Upper lobe of left lung (tissue), 6 donors: ENCODE measurements around the gene DNAAF3. TPM values are rescaled to one million over a fixed set of nuclear protein-coding genes. Genes with fewer than 3 reads are reported as not detected.

ENCODE experiments used
- ATAC-seq, 2 donors: fragments of 200-7000 bp; cut with Tn5 transposase; one replicate each; pipeline ENCODE4 v1.9.1; 2022; ENCODE audit warnings: mild to moderate bottlenecking in 2 of 2, moderate library complexity in 2 of 2; ENCODE audit not compliant: low FRiP score in 2 of 2
- DNase-seq, 2 donors: peaks; one replicate each; pipeline ENCODE4 v3.0.0-alpha.2; 2019 to 2020
- H3K27ac ChIP-seq, 4 donors: fragments of 200-600 bp; sonication (generic); one replicate each; pipeline ENCODE4 v1.5.1; 2016 to 2019
- H3K27me3 ChIP-seq, 4 donors: fragments of 200-600 bp; sonication (generic); one replicate each; pipeline ENCODE4 v1.5.1; 2017 to 2019
- H3K36me3 ChIP-seq, 4 donors: fragments of 200-600 bp; sonication (generic); one replicate each; pipeline ENCODE4 v1.5.1; 2016 to 2019
- H3K4me1 ChIP-seq, 4 donors: fragments of 200-600 bp; sonication (generic); one replicate each; pipeline ENCODE4 v1.5.1; 2018 to 2019
- H3K4me3 ChIP-seq, 4 donors: fragments of 200-600 bp; sonication (generic); one replicate each; pipeline ENCODE4 v1.5.1; 2017 to 2019; ENCODE audit warnings: mild to moderate bottlenecking in 2 of 4, moderate library complexity in 1 of 4
- H3K9me3 ChIP-seq, 4 donors: fragments of 200-600 bp; sonication (generic); one replicate each; pipeline ENCODE4 v1.5.1; 2018 to 2019
- EP300 ChIP-seq, 4 donors: sonication (generic); formaldehyde crosslinking; IDR thresholded peaks; one replicate each; pipeline ENCODE4 v1.5.1; 2017; ENCODE audit warnings: antibody characterized with exemption in 4 of 4, control low read depth in 2 of 4
- POLR2A ChIP-seq, 4 donors: fragments of 450-650 bp; IDR thresholded peaks; one replicate each; pipeline ENCODE4 v1.5.1; 2016 to 2017; ENCODE audit warnings: antibody characterized with exemption in 4 of 4, mild to moderate bottlenecking in 2 of 4
- POLR2AphosphoS5 ChIP-seq, 2 donors: sonication (generic); formaldehyde crosslinking; IDR thresholded peaks; one replicate each; pipeline ENCODE4 v1.5.1; 2017; ENCODE audit warnings: antibody characterized with exemption in 2 of 2
- WGBS, 2 donors: methylation state at CpG; one replicate each; pipeline ENCODE4 v1.1.5; 2017 to 2018; 5-methylcytosine and 5-hydroxymethylcytosine counted together
- total RNA-seq, 6 donors: library from RNA; depleted of rRNA in 4 of 6; stranded (reverse); fragments of >200 nt in 4 of 6; gene quantifications; one replicate each; pipeline versions ENCODE4 v1.1.0 to v1.2.1, GENCODE V29; 2016 to 2021
- TF ChIP-seq, protein P1 (sequence below), 6 experiments: fragments of 450-650 bp in 4 of 6; fragments of 200-600 bp in 2 of 6; sonication (generic) in 2 of 6; IDR thresholded peaks; one replicate each; pipeline ENCODE4 v1.5.1; 2016 to 2019; ENCODE audit warnings: antibody characterized with exemption in 6 of 6
- donor health status: DM: no; HTN: no; CAD: no; lungs with moderate emphysema.
- donor health status: DM: no; HTN: yes; CAD: no; lungs with severe emphysema.

The DNAAF3 gene
- total RNA-seq, 6 donors from 2014 or later: 4.2 to 27.4 (median 18.3) TPM

DNA sequence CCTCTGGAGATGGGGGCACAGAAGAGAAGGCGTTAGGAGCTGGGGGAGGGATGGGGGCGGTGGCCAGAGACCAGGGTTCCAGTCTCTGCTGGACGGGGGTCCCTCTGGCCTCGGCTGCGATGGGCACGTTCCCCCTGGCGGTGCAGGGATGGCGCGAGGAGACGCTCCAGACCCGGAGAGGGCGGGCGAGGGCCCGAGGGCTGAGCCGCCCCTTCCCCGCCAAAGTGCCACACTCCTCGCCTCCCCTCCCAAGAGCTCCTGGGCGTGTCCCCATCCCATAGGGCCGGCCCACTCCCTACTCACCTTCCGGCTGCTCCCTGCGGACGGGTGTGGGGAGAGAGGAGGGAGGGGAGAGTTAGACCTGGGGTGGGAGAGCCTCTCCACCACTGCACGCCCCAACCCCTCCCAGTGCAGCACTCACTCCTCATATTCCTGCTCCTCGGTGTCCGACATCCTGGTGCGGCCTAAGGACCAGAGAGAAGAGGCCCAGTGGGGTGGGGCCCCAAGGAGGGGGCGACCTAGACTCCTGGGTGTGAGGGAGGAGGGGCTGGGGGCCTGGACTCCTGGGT, 19.6 kb downstream of the DNAAF3 start:
- ATAC-seq (peak in 1 of 2 donors; percentile 23), DNase-seq (peak in 1 of 2 donors; percentile 65)
- H3K36me3 ChIP-seq: no peaks in the 10 kb centered on the region
- H3K4me3 ChIP-seq: peak overlapping the region in 1 of 4 donors; percentile 20
- WGBS, 2 donors: 3 to 4% methylated on average over 10 to 24 of the region's 27 CpGs
- H3K9me3 ChIP-seq: no peaks in the 10 kb centered on the region
- TF ChIP-seq, protein P1, sequence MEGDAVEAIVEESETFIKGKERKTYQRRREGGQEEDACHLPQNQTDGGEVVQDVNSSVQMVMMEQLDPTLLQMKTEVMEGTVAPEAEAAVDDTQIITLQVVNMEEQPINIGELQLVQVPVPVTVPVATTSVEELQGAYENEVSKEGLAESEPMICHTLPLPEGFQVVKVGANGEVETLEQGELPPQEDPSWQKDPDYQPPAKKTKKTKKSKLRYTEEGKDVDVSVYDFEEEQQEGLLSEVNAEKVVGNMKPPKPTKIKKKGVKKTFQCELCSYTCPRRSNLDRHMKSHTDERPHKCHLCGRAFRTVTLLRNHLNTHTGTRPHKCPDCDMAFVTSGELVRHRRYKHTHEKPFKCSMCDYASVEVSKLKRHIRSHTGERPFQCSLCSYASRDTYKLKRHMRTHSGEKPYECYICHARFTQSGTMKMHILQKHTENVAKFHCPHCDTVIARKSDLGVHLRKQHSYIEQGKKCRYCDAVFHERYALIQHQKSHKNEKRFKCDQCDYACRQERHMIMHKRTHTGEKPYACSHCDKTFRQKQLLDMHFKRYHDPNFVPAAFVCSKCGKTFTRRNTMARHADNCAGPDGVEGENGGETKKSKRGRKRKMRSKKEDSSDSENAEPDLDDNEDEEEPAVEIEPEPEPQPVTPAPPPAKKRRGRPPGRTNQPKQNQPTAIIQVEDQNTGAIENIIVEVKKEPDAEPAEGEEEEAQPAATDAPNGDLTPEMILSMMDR (IDR thresholded peaks at IDR 0.05): no peak
- TF ChIP-seq POLR2AphosphoS5 (IDR thresholded peaks at IDR 0.05) (no peak), EP300 (IDR thresholded peaks at IDR 0.05) (no peak), POLR2A (IDR thresholded peaks at IDR 0.05) (no peak)
- H3K27ac ChIP-seq: no peak overlapping the region
- peaks cover 0 to 21% (median 13%) of the 10 kb centered on the region in 4 donors for H3K4me1 ChIP-seq
- peaks cover 0 to 45% (median 20%) of the 10 kb centered on the region in 4 donors for H3K27me3 ChIP-seq

DNA sequence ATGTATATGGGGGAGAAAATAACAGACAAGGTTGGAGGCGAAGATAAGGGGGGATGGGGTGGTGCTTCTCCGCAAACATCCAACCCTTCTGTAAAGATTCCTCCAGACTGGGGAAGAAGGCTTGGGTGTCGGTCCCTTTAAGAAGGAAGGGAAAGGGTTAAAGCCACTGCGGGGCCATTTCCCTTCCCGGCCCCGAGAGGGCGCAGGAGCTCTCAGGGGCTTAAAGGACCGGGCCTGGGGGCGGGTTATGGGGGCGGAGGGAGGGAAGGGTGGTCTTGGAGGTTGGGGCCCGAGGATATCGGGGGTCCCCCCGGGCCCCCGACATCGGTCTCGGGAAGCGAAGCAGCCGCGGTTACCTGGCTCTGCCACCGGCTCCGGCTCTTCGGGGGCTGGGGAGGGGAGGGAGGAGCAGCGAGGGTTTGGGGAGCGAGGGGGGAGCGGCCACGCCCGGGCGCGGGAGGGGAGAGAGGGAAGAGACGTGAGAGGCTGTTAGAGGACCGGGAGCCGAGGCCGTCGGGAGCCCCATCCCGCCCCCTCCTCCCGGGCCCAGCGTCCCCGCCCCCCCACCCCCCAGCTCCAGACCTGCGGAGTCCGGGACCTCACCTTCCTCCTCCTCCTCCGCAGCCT, 20.2 kb downstream of the DNAAF3 start:
- no peak for ATAC-seq
- Histone ChIP-seq H3K36me3 (no peaks in the 10 kb centered on the region), H3K27ac (no peak overlapping the region), H3K4me3 (peak overlapping the region in 1 of 4 donors; percentile 20), H3K27me3 (peaks cover 0 to 50% (median 21%) of the 10 kb centered on the region in 4 donors), H3K4me1 (peaks cover 0 to 23% (median 19%) of the 10 kb centered on the region in 4 donors), H3K9me3 (no peaks in the 10 kb centered on the region)
- whole genome bisulfite sequencing, 2 donors: 2% methylated on average over 28 to 37 of the region's 41 CpGs
- TF ChIP-seq, protein P1 (IDR thresholded peaks at IDR 0.05): peak in 2 of 6 experiments; percentile 20 to 25
- no peak for TF ChIP-seq POLR2A (IDR thresholded peaks at IDR 0.05)
- no peak for TF ChIP-seq POLR2AphosphoS5 (IDR thresholded peaks at IDR 0.05)
- no peak for TF ChIP-seq EP300 (IDR thresholded peaks at IDR 0.05)
- DNase-seq: peak in 1 of 2 donors; percentile 71

DNA sequence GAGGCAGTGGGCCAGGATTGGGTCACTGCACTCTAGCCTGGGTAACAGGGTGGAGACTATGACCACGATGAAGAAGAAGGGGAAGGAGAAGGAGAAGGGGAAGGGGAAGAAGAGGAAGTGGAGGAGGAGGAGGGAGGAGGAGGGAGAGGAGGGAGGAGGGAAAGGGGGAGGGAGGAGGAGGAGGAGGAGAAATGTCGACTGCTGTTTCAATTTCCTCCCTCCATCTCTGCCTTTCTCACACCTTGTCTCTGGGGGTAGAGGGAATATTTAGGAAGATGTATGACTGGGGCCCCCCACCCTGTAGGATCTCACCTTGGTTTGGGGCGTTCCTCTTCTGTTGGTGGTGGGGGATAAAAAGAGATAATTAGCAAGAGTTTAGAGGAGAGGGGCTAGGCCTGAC, 21.2 kb downstream of the DNAAF3 start:
- WGBS, 2 donors: 16 to 21% methylated on average over 3 of the region's 3 CpGs
- Histone ChIP-seq H3K36me3 (no peaks in the 10 kb centered on the region), H3K4me3 (no peak overlapping the region), H3K27me3 (peaks cover 0 to 50% (median 21%) of the 10 kb centered on the region in 4 donors), H3K9me3 (no peaks in the 10 kb centered on the region), H3K27ac (no peak overlapping the region), H3K4me1 (peaks cover 0 to 26% (median 21%) of the 10 kb centered on the region in 4 donors)
- DNase-seq (no peak), ATAC-seq (no peak)
- TF ChIP-seq POLR2AphosphoS5 (IDR thresholded peaks at IDR 0.05): no peak
- no peak for TF ChIP-seq POLR2A (IDR thresholded peaks at IDR 0.05)
- TF ChIP-seq, protein P1 (IDR thresholded peaks at IDR 0.05): no peak
- no peak for TF ChIP-seq EP300 (IDR thresholded peaks at IDR 0.05)

DNA sequence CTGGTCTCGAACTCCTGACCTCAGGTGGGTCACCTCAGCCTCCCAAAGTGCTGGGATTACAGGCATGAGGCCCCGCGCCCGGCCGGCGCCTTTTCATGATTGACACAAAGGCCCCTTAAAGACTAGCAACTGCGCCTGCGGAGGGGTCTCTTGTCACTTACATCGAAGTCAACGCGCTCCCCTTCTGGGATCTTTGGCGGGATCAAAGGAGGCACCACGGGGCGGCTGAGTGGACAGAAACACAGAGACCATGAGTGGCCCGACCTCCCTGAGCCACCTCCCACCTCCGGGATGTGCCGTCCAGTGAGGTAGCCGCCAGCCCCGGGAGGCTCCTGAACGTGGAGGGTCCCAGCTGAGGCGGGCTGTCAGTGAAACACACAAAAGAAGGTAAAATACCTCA, 24.7 kb downstream of the DNAAF3 start:
- no peak overlapping the region for H3K4me3 ChIP-seq
- DNase-seq (peak in 1 of 2 donors; percentile 78), ATAC-seq (peak in 1 of 2 donors; percentile 24)
- H3K9me3 ChIP-seq: no peaks in the 10 kb centered on the region
- H3K4me1 ChIP-seq: peaks cover 0 to 25% (median 20%) of the 10 kb centered on the region in 4 donors
- peaks cover 0 to 33% (median 16%) of the 10 kb centered on the region in 4 donors for H3K27me3 ChIP-seq
- H3K36me3 ChIP-seq: no peaks in the 10 kb centered on the region
- 11 to 29% methylated on average over 15 to 16 of the region's 21 CpGs for WGBS, 2 donors
- TF ChIP-seq EP300 (IDR thresholded peaks at IDR 0.05): no peak
- TF ChIP-seq, protein P1 (IDR thresholded peaks at IDR 0.05): no peak
- H3K27ac ChIP-seq: no peak overlapping the region
